ENCODE results near the gene BOK. TPM values are rescaled to one million over a fixed set of nuclear protein-coding genes. Genes with fewer than 3 reads are reported as not detected.

Gene BOK
- total RNA-seq, 5 donors from 2014 or later (not counting 1 experiment from before 2014, with no cell fraction given), result 0.20 to 0.89 (median 0.35) TPM; not detected in 2

- H3K27ac Mint-ChIP-seq, result no peak overlapping the region
- no peak for DNase-seq
- Histone ChIP-seq H3K27me3 (replicated peaks in 1 of 2; ENCODE audit: control insufficient read depth in 2 of 2, extremely low read depth in 1 of 2, insufficient read depth in 2 of 2, low read length in 1 of 2) (peaks cover 5 to 72% of the 10 kb centered on the region in 2 experiments), H3K4me1 (ENCODE audit: control insufficient read depth in 1 of 2, extremely low read depth in 1 of 2, insufficient read depth in 2 of 2, low read length in 2 of 2) (peaks cover 0 to 14% of the 10 kb centered on the region in 2 experiments), H3K9me3 (no peaks in the 10 kb centered on the region), H3K36me3 (ENCODE audit: control insufficient read depth in 2 of 2, extremely low read depth in 1 of 2, insufficient read depth in 1 of 2, low read length in 1 of 2) (no peaks in the 10 kb centered on the region), H3K4me3 (ENCODE audit: control insufficient read depth in 1 of 2, extremely low read depth in 1 of 2, low read length in 1 of 2) (no peak overlapping the region), H3K27ac (ENCODE audit: low read length) (no peak overlapping the region)
- H3K9me3 Mint-ChIP-seq, result no peaks in the 10 kb centered on the region
- H3K27me3 Mint-ChIP-seq, result peaks cover 12 to 38% of the 10 kb centered on the region in 2 donors
- peaks cover 0 to 4% (median 3%) of the 10 kb centered on the region in 3 donors for H3K4me1 Mint-ChIP-seq
- POLR2A ChIA-PET, result no interaction called here
- WGBS (ENCODE audit: insufficient coverage), result 89% methylated on average over 6 of the region's 15 CpGs
- no peak overlapping the region for H3K4me3 Mint-ChIP-seq
- H3K36me3 Mint-ChIP-seq, result no peaks in the 10 kb centered on the region
- CTCF ChIA-PET, result no interaction called here
- ATAC-seq (replicated peaks in 1 of 4), result no peak
Measured at GRCh38 chr2:241538838-241539615, 19.5 kb upstream of the BOK start.

GRCh38 chr2:241539616-241540374, 18.8 kb upstream of the BOK start:
- H3K4me3 ChIP-seq (ENCODE audit: control insufficient read depth in 1 of 2, extremely low read depth in 1 of 2, low read length in 1 of 2), result no peak overlapping the region
- no peak overlapping the region for H3K27ac ChIP-seq (ENCODE audit: low read length)
- peaks cover 5 to 68% of the 10 kb centered on the region in 2 experiments for H3K27me3 ChIP-seq (replicated peaks in 1 of 2; ENCODE audit: control insufficient read depth in 2 of 2, extremely low read depth in 1 of 2, insufficient read depth in 2 of 2, low read length in 1 of 2)
- POLR2A ChIA-PET, result no interaction called here
- Mint-ChIP-seq H3K36me3 (no peaks in the 10 kb centered on the region), H3K27ac (no peak overlapping the region), H3K9me3 (no peaks in the 10 kb centered on the region), H3K27me3 (peaks cover 12 to 34% of the 10 kb centered on the region in 2 donors), H3K4me3 (no peak overlapping the region), H3K4me1 (peaks cover 0 to 4% (median 3%) of the 10 kb centered on the region in 3 donors)
- no peaks in the 10 kb centered on the region for H3K9me3 ChIP-seq
- CTCF ChIA-PET, result no interaction called here
- 80% methylated on average over 2 of the region's 11 CpGs for WGBS (ENCODE audit: insufficient coverage)
- DNase-seq, result no peak
- ATAC-seq (replicated peaks in 1 of 4), result no peak
- H3K4me1 ChIP-seq (ENCODE audit: control insufficient read depth in 1 of 2, extremely low read depth in 1 of 2, insufficient read depth in 2 of 2, low read length in 2 of 2), result peaks cover 0 to 14% of the 10 kb centered on the region in 2 experiments
- no peaks in the 10 kb centered on the region for H3K36me3 ChIP-seq (ENCODE audit: control insufficient read depth in 2 of 2, extremely low read depth in 1 of 2, insufficient read depth in 1 of 2, low read length in 1 of 2)

GRCh38 chr2:241540401-241540770, 18.2 kb upstream of the BOK start:
- H3K9me3 Mint-ChIP-seq, result no peaks in the 10 kb centered on the region
- H3K4me3 ChIP-seq (ENCODE audit: control insufficient read depth in 1 of 2, extremely low read depth in 1 of 2, low read length in 1 of 2), result no peak overlapping the region
- H3K27ac Mint-ChIP-seq, result no peak overlapping the region
- H3K4me1 ChIP-seq (ENCODE audit: control insufficient read depth in 1 of 2, extremely low read depth in 1 of 2, insufficient read depth in 2 of 2, low read length in 2 of 2), result peaks cover 0 to 14% of the 10 kb centered on the region in 2 experiments
- no peaks in the 10 kb centered on the region for H3K36me3 Mint-ChIP-seq
- WGBS (ENCODE audit: insufficient coverage), result 71% methylated on average over 6 of the region's 10 CpGs
- no peaks in the 10 kb centered on the region for H3K36me3 ChIP-seq (ENCODE audit: control insufficient read depth in 2 of 2, extremely low read depth in 1 of 2, insufficient read depth in 1 of 2, low read length in 1 of 2)
- ATAC-seq (replicated peaks in 1 of 4), result no peak
- H3K27ac ChIP-seq (ENCODE audit: low read length), result no peak overlapping the region
- H3K27me3 ChIP-seq (replicated peaks in 1 of 2; ENCODE audit: control insufficient read depth in 2 of 2, extremely low read depth in 1 of 2, insufficient read depth in 2 of 2, low read length in 1 of 2), result peaks cover 5 to 67% of the 10 kb centered on the region in 2 experiments
- peak overlapping the region in 1 of 3 donors; percentile 68 for H3K4me3 Mint-ChIP-seq
- no peak for DNase-seq
- ChIA-PET POLR2A (interaction anchor here in 1 of 2 donors (0.6 kb wide), 1 partner anchor 242 kb away, joined by 9 read pairs; no protein-coding TSS in a partner anchor), CTCF (no interaction called here)
- H3K9me3 ChIP-seq, result no peaks in the 10 kb centered on the region
- H3K27me3 Mint-ChIP-seq, result peaks cover 12 to 34% of the 10 kb centered on the region in 2 donors
- peaks cover 0 to 4% (median 3%) of the 10 kb centered on the region in 3 donors for H3K4me1 Mint-ChIP-seq

DNA sequence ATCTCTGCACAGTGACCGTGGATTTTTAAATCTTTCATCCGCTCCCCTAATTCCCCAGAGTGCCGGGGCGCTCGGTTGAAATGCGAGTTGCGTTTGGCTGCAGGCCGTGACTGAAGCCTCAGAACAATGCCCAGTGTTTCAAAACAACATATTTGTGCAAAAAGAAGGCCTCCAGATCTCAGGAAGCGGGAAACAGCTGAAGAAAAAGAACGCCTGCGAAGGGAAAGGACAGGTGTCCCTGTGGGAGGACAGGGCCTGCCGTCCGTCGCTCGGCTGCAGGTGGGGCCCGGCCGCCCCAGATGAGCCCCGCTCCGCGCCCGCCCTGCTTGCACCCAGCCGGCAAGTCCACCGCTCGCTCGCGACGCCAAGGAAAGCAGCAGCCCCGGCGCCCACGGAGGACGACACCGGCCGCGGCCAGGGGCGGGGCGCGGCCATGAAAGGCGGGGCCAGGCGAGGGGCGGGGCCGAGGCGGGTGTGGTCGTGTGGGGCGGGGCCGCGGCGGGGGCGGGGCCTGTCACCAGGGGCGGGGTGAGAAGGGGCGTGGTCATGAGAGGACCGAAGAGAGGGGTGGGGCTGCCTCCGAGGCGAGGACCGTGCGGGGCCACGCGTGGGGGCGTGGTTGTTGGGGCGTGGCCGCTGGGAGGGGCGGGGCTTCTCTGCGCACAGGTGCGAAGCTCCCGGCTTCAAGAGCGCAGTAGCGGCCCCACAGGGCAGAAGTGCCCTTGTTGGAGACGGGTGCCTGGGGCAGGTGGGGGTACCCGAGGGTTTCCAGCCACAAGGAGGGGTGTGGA, 17.6 kb upstream of the BOK start:
- DNase-seq (peak in 34 of 35 experiments; percentile 11 to 65 (median 36)), ATAC-seq (replicated peaks in 1 of 4) (peak; percentile 69 to 86 (median 78))
- Mint-ChIP-seq H3K4me1 (peaks cover 0 to 4% (median 3%) of the 10 kb centered on the region in 3 donors), H3K36me3 (no peaks in the 10 kb centered on the region), H3K27ac (no peak overlapping the region), H3K4me3 (peak overlapping the region; percentile 59 to 68 (median 63)), H3K27me3 (peaks cover 12 to 34% of the 10 kb centered on the region in 2 donors), H3K9me3 (no peaks in the 10 kb centered on the region)
- Histone ChIP-seq H3K27ac (ENCODE audit: low read length) (no peak overlapping the region), H3K4me1 (ENCODE audit: control insufficient read depth in 1 of 2, extremely low read depth in 1 of 2, insufficient read depth in 2 of 2, low read length in 2 of 2) (peaks cover 0 to 14% of the 10 kb centered on the region in 2 experiments), H3K4me3 (ENCODE audit: control insufficient read depth in 1 of 2, extremely low read depth in 1 of 2, low read length in 1 of 2) (peak overlapping the region in 1 of 2 donors; percentile 41), H3K27me3 (replicated peaks in 1 of 2; ENCODE audit: control insufficient read depth in 2 of 2, extremely low read depth in 1 of 2, insufficient read depth in 2 of 2, low read length in 1 of 2) (peaks cover 10 to 70% of the 10 kb centered on the region in 2 experiments), H3K36me3 (ENCODE audit: control insufficient read depth in 2 of 2, extremely low read depth in 1 of 2, insufficient read depth in 1 of 2, low read length in 1 of 2) (no peaks in the 10 kb centered on the region), H3K9me3 (no peaks in the 10 kb centered on the region)
- ChIA-PET POLR2A (interaction anchor here in 1 of 2 donors (0.6 kb wide), 1 partner anchor 243 kb away, joined by 9 read pairs; no protein-coding TSS in a partner anchor), CTCF (no interaction called here)
- WGBS (ENCODE audit: insufficient coverage), result 17% methylated on average over 37 of the region's 68 CpGs

DNA sequence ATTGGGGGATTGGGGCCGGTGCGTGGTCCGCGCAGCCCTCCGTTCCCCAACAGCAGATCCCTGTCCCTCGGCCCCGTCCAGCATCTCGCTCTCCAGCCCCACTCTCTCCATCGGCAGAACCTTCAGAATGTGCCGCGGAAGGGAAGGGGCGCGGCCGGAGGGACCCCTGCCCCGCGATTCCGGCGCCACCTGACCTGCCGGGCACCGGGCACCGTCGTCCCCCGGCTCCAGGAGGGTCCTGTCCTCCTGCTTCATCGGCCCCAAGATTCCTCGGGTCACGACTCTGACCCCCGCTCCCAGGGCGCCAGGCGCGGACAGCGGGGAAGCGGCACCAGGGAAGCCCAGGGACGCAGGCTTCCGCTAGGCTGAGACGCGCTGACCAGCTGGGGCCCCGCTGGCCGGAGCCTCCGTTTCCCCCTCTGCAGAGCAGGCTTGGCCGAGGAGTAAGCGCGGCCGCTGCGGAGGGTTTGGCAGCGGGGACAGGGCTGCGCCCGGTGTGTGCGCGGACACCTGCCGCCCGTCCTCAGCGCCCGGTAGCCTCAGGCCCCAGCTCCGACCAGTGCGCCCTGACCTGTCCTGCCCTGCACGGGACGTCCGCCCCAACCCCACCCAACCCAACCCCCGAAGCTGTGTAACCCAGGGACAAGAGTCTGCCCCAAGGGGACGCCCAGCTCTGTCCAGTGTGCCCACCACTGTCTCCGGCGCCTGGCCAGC, 16.8 kb upstream of the BOK start:
- Mint-ChIP-seq H3K27ac (no peak overlapping the region), H3K36me3 (no peaks in the 10 kb centered on the region), H3K4me3 (peak overlapping the region in 1 of 3 donors; percentile 26), H3K4me1 (peaks cover 0 to 4% (median 3%) of the 10 kb centered on the region in 3 donors), H3K27me3 (peaks cover 12 to 32% of the 10 kb centered on the region in 2 donors), H3K9me3 (no peaks in the 10 kb centered on the region)
- ATAC-seq (replicated peaks in 1 of 4) (peak in 1 of 4 experiments; percentile 18), DNase-seq (no peak)
- peaks cover 0 to 14% of the 10 kb centered on the region in 2 experiments for H3K4me1 ChIP-seq (ENCODE audit: control insufficient read depth in 1 of 2, extremely low read depth in 1 of 2, insufficient read depth in 2 of 2, low read length in 2 of 2)
- ChIA-PET POLR2A (no interaction called here), CTCF (no interaction called here)
- WGBS (ENCODE audit: insufficient coverage), result 30% methylated on average over 51 of the region's 62 CpGs
- no peaks in the 10 kb centered on the region for H3K9me3 ChIP-seq
- H3K27ac ChIP-seq (ENCODE audit: low read length), result no peak overlapping the region
- peak overlapping the region in 1 of 2 donors; percentile 41 for H3K4me3 ChIP-seq (ENCODE audit: control insufficient read depth in 1 of 2, extremely low read depth in 1 of 2, low read length in 1 of 2)
- peaks cover 12 to 76% of the 10 kb centered on the region in 2 experiments for H3K27me3 ChIP-seq (replicated peaks in 1 of 2; ENCODE audit: control insufficient read depth in 2 of 2, extremely low read depth in 1 of 2, insufficient read depth in 2 of 2, low read length in 1 of 2)
- no peaks in the 10 kb centered on the region for H3K36me3 ChIP-seq (ENCODE audit: control insufficient read depth in 2 of 2, extremely low read depth in 1 of 2, insufficient read depth in 1 of 2, low read length in 1 of 2)
